Panc1 (cell line): ENCODE measurements around the gene PHF23.

Source experiments
- POLR2AphosphoS5 ChIP-seq: IDR thresholded peaks from 2 replicates; pipeline ENCODE4 v1.6.1; 2012; ENCODE audit warnings: mild to moderate bottlenecking, low read depth, low read length, moderate library complexity
- TCF7L2 ChIP-seq: IDR thresholded peaks from 2 replicates; pipeline ENCODE4 v1.6.1; 2011; ENCODE audit warnings: mild to moderate bottlenecking, low read depth, low read length, inconsistent platforms
- TF ChIP-seq, protein P1 (sequence below): fragments of 450-650 bp; IDR thresholded peaks from 2 replicates; pipeline ENCODE4 v1.5.1; 2017; ENCODE audit warnings: mild to moderate bottlenecking
- TF ChIP-seq, protein P2 (sequence below), 2 experiments: IDR thresholded peaks; 2 replicates each; pipeline ENCODE4 v1.6.1; 2011 to 2012; ENCODE audit warnings: low read depth in 2 of 2, control low read depth in 1 of 2, low read length in 1 of 2, mild to moderate bottlenecking in 1 of 2, moderate library complexity in 1 of 2; ENCODE audit not compliant: insufficient read depth in 1 of 2

DNA sequence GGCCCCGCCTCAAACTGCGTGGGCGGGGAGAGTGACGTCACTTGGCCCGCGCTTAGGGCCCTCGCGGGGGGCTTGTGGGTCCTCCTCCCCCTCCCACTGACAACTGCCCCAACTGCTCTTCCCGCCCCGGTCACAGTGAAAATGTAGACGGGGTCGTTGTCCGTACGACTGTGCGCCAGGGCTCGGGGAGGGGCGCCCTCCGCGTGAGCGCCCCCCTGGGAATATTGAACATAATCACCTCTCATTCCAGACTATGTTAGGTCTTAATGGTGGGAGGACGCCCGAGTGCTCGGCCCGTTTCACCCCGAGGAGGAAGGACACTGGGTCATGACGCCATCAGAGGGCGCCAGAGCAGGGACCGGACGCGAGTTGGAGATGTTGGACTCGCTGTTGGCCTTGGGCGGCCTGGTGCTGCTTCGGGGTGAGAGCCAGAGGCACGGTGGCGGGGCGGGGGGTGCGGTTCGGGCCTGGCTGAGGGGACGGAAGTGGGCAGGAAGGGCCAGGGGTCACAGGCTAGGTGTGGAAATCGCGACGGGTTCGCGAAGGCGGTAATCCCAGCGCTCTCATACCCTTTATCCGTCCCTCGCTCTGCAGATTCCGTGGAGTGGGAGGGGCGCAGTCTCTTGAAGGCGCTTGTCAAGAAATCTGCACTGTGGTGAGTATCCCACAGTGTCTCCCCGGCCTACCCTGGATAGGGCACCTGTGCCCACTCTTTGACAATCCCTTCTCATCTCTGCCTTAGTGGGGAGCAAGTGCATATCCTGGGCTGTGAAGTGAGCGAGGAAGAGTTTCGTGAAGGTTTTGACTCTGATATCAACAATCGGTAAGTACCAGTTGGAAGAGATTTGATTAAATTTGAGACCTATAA is 13.2 kb upstream of the PHF23 start, which contains the start of gene ELP5:
- TF ChIP-seq, protein P1, sequence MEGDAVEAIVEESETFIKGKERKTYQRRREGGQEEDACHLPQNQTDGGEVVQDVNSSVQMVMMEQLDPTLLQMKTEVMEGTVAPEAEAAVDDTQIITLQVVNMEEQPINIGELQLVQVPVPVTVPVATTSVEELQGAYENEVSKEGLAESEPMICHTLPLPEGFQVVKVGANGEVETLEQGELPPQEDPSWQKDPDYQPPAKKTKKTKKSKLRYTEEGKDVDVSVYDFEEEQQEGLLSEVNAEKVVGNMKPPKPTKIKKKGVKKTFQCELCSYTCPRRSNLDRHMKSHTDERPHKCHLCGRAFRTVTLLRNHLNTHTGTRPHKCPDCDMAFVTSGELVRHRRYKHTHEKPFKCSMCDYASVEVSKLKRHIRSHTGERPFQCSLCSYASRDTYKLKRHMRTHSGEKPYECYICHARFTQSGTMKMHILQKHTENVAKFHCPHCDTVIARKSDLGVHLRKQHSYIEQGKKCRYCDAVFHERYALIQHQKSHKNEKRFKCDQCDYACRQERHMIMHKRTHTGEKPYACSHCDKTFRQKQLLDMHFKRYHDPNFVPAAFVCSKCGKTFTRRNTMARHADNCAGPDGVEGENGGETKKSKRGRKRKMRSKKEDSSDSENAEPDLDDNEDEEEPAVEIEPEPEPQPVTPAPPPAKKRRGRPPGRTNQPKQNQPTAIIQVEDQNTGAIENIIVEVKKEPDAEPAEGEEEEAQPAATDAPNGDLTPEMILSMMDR: peak; percentile 65; the same call in 1 of the 2 replicates
- no peak for TF ChIP-seq POLR2AphosphoS5
- no peak for TF ChIP-seq TCF7L2
- TF ChIP-seq, protein P2, sequence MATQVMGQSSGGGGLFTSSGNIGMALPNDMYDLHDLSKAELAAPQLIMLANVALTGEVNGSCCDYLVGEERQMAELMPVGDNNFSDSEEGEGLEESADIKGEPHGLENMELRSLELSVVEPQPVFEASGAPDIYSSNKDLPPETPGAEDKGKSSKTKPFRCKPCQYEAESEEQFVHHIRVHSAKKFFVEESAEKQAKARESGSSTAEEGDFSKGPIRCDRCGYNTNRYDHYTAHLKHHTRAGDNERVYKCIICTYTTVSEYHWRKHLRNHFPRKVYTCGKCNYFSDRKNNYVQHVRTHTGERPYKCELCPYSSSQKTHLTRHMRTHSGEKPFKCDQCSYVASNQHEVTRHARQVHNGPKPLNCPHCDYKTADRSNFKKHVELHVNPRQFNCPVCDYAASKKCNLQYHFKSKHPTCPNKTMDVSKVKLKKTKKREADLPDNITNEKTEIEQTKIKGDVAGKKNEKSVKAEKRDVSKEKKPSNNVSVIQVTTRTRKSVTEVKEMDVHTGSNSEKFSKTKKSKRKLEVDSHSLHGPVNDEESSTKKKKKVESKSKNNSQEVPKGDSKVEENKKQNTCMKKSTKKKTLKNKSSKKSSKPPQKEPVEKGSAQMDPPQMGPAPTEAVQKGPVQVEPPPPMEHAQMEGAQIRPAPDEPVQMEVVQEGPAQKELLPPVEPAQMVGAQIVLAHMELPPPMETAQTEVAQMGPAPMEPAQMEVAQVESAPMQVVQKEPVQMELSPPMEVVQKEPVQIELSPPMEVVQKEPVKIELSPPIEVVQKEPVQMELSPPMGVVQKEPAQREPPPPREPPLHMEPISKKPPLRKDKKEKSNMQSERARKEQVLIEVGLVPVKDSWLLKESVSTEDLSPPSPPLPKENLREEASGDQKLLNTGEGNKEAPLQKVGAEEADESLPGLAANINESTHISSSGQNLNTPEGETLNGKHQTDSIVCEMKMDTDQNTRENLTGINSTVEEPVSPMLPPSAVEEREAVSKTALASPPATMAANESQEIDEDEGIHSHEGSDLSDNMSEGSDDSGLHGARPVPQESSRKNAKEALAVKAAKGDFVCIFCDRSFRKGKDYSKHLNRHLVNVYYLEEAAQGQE (IDR thresholded peaks at IDR 0.05; ENCODE audit: insufficient read depth in 1 of 2, low read depth in 2 of 2, low read length in 1 of 2): 0 out of 4 replicates have a peak, but pooled peaks of 1 of the 2 experiments have one; percentile 26
